Measurements from ENCODE around the gene MOV10L1.

DNA sequence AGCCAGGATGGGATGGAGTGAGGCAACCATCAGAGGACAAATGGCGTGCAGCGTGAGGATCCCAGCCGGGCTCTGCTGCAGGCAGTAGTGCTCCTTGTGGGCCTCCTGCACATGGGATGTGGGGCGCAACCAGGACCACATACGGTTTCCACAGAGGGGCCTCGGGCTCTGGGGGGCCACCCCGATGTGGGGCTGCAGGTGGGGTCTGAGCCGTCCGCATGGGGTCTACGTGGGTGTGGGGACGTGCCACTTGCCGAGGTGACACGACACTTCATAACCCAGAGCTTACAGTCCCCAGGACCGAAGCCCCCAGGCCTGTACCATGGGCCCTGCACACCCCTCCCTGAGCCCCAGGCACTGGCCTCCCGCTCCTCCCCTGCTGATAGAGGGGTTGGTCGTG is 42.5 kb upstream of the MOV10L1 start:
- TF ChIP-seq, protein P1, sequence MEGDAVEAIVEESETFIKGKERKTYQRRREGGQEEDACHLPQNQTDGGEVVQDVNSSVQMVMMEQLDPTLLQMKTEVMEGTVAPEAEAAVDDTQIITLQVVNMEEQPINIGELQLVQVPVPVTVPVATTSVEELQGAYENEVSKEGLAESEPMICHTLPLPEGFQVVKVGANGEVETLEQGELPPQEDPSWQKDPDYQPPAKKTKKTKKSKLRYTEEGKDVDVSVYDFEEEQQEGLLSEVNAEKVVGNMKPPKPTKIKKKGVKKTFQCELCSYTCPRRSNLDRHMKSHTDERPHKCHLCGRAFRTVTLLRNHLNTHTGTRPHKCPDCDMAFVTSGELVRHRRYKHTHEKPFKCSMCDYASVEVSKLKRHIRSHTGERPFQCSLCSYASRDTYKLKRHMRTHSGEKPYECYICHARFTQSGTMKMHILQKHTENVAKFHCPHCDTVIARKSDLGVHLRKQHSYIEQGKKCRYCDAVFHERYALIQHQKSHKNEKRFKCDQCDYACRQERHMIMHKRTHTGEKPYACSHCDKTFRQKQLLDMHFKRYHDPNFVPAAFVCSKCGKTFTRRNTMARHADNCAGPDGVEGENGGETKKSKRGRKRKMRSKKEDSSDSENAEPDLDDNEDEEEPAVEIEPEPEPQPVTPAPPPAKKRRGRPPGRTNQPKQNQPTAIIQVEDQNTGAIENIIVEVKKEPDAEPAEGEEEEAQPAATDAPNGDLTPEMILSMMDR (IDR thresholded peaks at IDR 0.05): no peak
- no peak for TF ChIP-seq POLR2AphosphoS5 (IDR thresholded peaks at IDR 0.05)

Measured in suprapubic skin (tissue), 3 donors.